COLO829 (cell line): Measurements from ENCODE around the gene PKIB.
A peak's percentile ranks its signal among the peaks of the same experiment; 100 is the strongest.
"Not testable (repeated sequence)": the region's sequence is repeated elsewhere in the genome, so short reads cannot be mapped to it uniquely, and the experiment has no call there.

ENCODE experiments used
- DNase-seq: peaks from one replicate; pipeline ENCODE4 v3.0.0; 2012; ENCODE audit warnings: low spot score

PKIB gene

GRCh38 chr6:122710908-122711635, 100.9 kb downstream of the PKIB start:
- DNase-seq, result no peak

- DNase-seq, result no peak
These were observed 101.9 kb downstream of the PKIB start for GRCh38 chr6:122712093-122712447.

DNA sequence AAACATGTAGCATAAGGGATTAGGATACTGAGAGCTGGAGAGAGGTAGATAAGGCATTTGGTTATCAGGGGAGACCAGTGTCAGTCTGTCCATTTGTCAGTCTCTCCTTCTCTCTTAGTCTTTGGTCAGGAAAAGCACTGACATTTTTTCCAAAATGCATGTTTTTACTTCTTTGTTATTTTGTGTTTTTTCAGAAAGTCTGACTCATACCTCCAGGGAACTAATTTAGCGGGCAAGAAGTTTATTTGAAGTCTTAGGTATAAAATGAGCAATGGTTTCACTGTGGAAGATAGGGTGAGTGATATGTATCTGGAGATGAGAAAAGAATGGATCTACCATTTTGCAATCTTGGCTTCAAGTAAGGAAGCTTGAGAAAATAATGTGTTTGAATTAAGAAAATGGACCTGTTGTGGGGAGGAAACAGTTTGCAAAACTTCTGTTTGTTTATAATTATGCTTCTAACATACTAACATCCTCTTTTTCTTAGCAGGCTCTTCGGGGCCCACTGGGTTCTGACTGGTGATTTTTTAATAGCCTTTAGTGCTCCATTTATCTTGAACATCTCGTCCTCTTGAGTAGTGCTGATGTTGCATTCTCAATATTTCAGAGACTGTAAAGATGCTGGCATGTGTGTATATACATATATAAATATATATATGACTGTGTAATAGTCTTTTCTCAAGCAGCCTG, 102.4 kb downstream of the PKIB start:
- DNase-seq, result peak; percentile 6

- peak; percentile 13 for DNase-seq
These were observed 102.9 kb downstream of the PKIB start for GRCh38 chr6:122713138-122713537.

- no peak for DNase-seq
These were observed 103.9 kb downstream of the PKIB start for GRCh38 chr6:122714059-122714458.

DNA sequence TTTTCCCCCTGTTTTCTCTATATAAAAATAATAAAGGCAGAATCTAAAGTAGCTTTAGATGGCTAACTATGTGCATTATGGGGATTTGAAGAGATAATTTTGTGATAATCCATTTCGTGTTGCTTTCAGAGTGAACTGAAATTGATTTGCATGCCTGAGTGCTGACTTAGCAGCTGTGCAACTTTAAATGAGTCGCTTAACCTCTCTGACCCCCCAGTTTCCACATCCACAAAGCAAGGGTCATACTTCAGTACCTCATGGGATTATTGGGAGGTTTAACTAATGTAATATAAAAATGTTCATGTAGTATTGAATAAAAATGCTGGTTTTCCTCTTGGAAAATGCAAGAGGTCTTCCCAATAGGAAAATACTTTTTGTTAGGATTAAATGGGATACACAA, 105.5 kb downstream of the PKIB start:
- DNase-seq, result no peak

DNA sequence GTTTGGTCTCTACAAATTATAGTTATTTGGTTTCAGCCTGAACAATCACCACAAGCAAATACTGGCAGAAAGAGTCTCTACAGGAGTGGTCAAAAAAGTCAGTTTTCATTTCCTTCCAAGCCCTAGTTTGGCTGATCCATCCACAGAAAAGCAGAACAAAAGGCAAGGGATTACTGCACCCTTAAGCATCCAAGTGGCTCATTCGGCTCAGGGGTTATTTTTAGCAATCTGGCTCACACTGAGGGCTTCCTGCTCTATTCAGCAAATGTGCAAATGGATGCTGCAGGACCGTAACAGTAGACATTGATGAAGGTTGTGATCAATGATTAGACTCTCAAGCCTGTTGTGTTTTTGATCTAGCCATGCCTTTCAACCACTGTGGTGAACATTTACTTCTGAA, 107.1 kb downstream of the PKIB start:
- DNase-seq, result no peak

GRCh38 chr6:122718616-122719015, 108.4 kb downstream of the PKIB start:
- DNase-seq, result no peak

GRCh38 chr6:122719176-122719575, 109.0 kb downstream of the PKIB start:
- no peak for DNase-seq

DNA sequence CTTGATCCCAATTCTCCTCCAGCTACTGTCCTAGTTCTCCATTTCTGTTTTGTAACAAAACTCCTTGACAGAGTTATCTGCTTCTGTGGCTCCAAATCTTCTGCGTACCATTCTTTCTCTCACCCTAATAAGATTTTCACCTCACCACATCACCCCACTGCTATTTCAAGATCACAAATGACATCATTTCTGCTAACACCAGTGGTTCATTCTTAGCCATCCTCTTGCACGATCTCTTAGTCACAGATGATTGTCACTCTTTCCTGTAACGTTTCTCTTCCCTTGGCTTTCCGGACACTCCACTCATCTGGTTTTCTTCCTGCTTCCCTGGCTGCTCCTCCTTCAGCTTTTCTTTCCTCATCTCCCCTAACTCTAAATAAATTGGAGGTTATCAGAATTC, 112.5 kb downstream of the PKIB start:
- no peak for DNase-seq

- no peak for DNase-seq
These were observed 116.4 kb downstream of the PKIB start for GRCh38 chr6:122726649-122727048.

DNA sequence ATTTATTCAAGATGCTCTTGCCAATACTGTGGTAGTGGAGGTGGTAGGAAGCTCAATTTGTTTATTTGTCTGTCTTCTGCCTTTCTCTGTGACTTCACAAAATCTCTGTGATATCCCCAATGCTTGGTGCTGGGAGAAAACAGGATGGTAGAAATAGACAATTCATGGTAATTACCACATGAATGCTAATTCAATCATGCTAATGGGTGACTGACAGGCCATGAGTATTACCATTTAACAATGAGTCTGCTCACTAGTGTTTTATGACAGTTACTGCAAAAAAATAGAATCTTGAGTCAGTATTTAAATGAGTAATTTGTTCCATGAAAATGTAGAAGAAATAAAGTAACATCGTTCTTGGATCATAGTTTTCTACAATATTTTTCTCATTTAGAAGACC, 117.0 kb downstream of the PKIB start:
- DNase-seq, result no peak

DNA sequence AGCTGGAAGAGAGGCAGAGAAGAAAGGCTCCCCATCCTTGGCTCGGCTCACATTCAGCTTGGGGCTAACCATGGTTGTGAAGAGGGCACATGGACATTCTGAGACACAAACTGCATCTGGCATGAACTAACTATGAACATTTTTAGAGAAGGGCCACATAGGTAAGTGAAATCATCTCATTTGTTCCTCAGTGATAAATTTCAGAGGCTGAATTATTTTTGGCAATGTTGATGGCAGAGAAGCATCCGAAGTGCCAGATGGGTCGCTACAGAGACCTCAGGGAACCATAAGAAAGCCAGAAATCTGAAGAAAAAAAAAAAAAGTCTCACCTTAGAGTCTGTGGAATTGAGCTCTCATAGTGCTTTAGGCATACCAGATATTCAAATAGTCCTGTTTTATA, 120.1 kb downstream of the PKIB start:
- DNase-seq, result no peak

DNA sequence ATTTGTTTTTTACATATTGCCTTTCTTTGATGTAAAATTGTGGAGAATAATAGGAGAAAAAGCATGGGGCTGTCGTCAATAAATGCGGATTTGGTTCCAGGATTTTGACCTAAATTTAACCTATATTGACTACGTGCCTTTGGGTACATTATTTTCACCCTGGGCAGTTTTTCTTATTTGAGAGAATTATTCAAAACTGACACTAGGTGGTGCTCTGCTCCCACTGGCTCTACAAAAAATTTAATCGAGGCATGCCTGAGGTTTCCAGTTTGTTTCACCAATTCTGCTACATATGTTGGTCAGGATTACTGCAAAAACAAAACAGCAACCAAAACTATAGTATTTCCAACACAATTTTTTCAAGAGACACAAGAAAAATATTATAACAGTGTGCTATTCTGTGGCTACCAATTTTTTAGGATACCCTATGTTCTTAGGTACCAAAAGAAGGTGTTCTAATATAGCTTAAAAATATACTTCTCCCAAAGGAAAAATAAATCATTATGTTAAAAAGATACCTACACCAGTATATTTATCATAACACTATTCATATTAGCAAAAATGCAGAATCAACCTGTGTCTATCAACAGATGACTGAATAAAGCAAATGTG, 120.7 kb downstream of the PKIB start:
- peak; percentile 22 for DNase-seq

GRCh38 chr6:122733259-122733658, 123.1 kb downstream of the PKIB start:
- no peak for DNase-seq

GRCh38 chr6:122734529-122735395, 124.6 kb downstream of the PKIB start:
- no peak for DNase-seq

GRCh38 chr6:122735582-122735981, 125.4 kb downstream of the PKIB start:
- no peak for DNase-seq

GRCh38 chr6:122736163-122736562, 126.0 kb downstream of the PKIB start:
- no peak for DNase-seq

- no peak for DNase-seq
These were observed 126.4 kb downstream of the PKIB start for GRCh38 chr6:122736616-122737015.

GRCh38 chr6:122740091-122740490, 129.9 kb downstream of the PKIB start:
- DNase-seq, result no peak

DNA sequence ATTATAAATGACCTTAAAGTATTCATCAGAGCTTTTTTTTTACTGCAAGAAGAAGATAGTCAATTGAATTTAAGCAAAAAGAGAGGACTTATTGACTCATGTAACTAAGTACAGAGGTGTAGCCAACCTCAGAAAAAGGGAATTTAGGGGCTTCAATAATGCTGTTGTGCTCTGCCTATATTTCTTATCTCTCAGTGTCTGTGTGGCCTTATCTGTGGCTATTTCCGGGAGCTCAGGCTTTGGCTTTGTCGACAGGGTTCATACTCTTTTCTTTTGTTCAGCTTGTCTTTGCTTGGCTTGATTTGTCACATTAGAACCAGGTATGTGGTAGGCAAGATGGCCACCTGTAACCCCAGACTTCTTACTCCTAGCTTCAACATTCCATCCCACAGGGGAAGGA, 130.7 kb downstream of the PKIB start:
- DNase-seq, result no peak

GRCh38 chr6:122744247-122744646, 134.0 kb downstream of the PKIB start:
- peak; percentile 18 for DNase-seq

- DNase-seq, result not testable (repeated sequence)
These were observed 134.7 kb downstream of the PKIB start for GRCh38 chr6:122744856-122745255.
